Tibial nerve (tissue), 4 donors: ENCODE results near the gene SMG6.

Experiments
- CTCF ChIP-seq, 5 experiments: fragments of 200-600 bp in 3 of 5; fragments of 450-650 bp in 2 of 5; sonication (generic) in 3 of 5; IDR thresholded peaks; one replicate each; pipeline ENCODE4 v1.5.1; 2016 to 2019; ENCODE audit warnings: antibody characterized with exemption in 5 of 5, mild to moderate bottlenecking in 3 of 5, moderate library complexity in 2 of 5
- EP300 ChIP-seq, 2 donors: sonication (generic); formaldehyde crosslinking; IDR thresholded peaks; one replicate each; pipeline ENCODE4 v1.6.1; 2017; ENCODE audit warnings: antibody characterized with exemption in 2 of 2, mild to moderate bottlenecking in 1 of 2

DNA sequence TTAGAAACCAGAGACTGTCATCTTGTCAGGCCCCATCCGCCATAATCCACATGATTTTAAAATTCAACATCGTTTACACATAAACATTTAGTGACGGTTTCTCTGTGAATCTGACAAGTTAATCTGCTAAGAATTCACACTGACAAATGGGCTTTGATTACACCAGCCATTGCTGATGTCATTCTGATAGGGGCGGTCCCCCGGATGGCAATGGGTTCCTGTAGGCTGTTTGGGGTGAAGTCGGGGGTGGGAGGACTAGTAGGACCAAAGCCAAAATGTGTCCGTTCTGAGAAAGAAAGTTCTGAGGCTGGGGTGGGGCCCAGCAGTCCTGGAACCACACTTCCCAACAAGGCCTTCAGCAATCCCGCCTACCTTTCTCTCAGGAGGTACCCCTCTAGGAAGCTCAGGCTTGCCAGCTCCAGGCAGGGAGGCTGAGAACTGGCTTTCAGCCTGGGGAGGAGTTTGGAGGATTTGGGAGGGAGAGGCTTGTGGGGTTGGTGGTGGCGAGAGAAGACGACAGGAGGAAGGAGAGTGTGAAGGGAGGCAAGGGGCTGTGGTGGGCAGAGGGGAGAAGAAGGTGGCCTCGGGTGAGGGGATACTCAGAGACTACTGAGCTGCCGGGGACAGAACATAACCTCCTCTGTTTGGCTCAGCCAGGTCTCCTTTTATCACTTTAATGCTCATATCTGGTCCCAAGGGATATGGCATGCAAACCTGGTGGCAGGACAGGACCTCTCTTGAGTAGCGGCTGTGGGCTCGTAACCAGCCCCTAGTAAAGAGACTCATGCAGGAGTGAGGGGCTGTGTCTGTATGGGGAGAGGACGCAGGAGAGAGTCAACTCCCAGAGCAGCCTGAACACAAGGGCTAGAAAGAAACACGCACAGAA is 240.1 kb downstream of the SMG6 start:
- TF ChIP-seq EP300 (IDR thresholded peaks at IDR 0.05) (no peak), CTCF (IDR thresholded peaks at IDR 0.05) (no peak)
